Activated T-helper 9 cell treated with anti-CD3 and anti-CD28 coated beads, Interleukin-2, amount 50 U/mL, for 16 hours (primary cell): Measurements from ENCODE around the gene WHAMM.
"Not testable (repeated sequence)": the region's sequence is repeated elsewhere in the genome, so short reads cannot be mapped to it uniquely, and the experiment has no call there.

ENCODE experiments used
- DNase-seq: peaks from one replicate; pipeline ENCODE4 v3.0.0-alpha.2; 2020; ENCODE audit warnings: low read depth

Gene WHAMM

DNA sequence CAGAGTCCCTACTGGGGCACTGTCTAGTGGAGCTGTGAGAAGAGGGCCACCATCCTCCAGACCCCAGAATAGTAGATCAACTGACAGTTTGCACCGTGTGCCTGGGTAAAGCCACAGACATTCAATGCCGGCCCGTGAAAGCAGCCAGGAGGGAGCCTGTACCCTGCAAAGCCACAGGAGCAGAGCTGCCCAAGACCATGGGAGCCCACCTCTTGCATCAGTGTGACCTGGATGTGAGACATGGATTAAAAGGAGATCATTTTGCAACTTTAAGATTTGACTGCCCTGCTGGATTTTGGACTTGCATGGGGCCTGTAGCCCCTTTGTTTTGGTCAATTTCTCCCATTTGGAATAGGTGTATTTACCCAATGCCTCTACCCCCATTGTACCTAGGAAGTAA is 56.6 kb downstream of the WHAMM start:
- not testable (repeated sequence) for DNase-seq

DNA sequence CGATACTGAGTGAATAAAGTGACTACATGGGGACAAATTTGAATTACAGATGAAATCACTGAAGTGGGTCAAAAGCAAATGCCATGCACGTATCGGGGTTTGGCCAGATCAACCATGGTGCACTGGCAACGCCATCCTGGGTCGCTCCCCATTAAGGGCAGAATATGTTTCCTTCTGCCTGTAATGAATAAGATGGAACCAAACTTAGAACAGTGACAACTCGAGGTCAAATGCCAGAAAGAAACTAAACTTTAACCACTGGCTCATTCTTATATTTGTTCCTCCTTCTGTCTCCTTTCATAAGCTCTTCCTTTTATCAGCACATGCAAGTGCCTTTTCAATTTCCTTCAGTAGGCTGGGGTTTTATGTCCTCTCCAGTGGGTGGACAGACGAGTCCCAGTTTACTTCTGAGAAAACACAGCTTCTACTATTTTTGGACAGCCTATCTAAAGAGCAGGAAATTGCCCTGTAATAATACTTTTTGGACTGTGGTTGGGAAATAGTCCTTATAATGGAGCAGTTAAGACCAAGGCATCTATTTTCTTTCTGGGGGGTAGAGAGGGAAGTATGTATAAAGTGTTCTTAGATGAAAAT is 61.4 kb downstream of the WHAMM start:
- DNase-seq: no peak

GRCh38 chr15:82871358-82871757 is 61.9 kb downstream of the WHAMM start:
- no peak for DNase-seq

GRCh38 chr15:82871832-82872484 is 62.5 kb downstream of the WHAMM start:
- no peak for DNase-seq

- DNase-seq: no peak
These were observed 63.7 kb downstream of the WHAMM start for GRCh38 chr15:82873000-82873680.

DNA sequence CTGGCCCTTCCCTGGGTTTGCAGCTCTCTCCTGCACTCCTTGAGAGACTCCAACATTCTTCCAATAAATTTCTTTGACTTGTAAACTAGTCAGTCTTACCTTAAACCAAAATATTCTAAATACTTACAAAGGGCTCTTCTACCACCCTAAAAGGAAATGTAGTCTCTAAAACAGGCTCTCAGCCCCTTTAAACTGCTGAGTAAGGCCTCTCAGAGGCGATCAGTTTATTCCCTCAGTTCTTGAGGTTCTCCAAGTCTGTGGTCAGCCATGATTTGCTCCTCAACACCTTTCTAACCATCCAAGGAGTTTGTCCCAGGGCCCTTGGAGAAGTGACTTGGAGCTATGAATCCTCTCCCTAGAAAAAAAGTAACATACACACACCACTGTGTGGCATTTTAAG is 64.8 kb downstream of the WHAMM start:
- no peak for DNase-seq

GRCh38 chr15:82874961-82875360 is 65.5 kb downstream of the WHAMM start:
- no peak for DNase-seq

DNA sequence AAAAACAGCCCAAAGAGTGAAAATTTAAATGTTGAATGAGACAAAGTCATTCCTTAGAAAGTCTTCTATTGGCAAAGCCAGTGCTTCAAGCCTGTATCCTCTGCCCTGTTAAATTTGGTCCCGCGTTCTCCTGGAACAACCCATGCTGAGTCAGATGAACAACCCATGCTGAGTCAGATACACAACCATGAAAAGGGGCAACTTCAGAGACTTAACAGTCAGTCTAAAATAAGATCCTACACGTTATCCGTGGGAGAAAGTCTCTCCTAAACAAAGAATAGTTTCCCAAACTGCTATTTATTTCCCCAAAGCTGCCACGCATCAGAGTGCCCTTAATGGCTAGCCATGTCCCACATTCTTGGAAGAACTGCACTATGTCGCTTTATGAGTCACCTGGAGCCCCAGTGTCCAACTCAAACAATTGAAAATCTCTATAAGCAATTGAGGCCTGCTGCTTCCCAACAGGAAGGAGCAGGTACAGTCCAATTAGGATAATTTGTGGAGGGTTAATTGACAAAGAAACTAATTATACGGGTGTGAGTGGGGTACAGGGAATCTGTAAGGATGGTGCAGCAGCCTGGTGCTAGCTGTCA is 66.1 kb downstream of the WHAMM start:
- no peak for DNase-seq

DNA sequence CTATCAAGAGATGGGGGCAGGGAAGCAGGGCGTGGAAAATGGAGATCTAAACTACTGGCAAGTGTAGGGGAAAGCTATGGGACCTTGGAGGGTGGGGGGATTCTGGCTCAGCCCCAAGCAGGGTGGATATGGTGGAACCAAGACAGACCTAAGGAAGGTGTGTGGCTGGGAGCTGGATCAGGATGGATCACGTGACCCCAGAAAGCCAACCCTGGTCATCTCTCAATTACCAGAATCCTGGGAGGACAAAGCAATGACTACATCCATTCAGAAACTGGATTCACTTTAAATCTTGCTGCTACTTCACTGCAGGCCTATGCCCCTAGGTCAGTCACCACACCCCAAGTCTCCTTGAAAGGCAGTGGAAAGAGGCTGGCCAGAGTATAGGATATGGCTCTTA is 68.4 kb downstream of the WHAMM start:
- DNase-seq: no peak

DNA sequence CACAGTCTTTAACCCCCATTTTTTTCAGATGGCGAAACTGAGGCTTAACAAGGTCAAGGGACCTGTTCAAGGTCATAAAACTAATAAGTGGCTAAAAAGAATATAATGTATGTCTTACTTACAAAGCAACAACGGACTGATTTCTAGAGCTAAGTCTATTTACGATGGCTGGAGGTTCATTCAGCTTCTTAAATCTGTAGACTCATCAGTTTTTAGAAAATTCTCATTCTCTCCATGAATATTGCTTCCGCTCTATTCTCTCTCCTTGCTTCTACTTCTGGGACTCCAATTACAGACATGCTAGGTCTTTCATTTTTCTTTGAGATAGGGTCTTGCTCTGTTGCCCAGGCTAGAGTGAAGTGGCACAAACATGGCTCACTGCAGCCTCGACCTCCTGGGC is 68.9 kb downstream of the WHAMM start:
- no peak for DNase-seq

GRCh38 chr15:82880704-82881103 is 71.3 kb downstream of the WHAMM start:
- DNase-seq: no peak

DNA sequence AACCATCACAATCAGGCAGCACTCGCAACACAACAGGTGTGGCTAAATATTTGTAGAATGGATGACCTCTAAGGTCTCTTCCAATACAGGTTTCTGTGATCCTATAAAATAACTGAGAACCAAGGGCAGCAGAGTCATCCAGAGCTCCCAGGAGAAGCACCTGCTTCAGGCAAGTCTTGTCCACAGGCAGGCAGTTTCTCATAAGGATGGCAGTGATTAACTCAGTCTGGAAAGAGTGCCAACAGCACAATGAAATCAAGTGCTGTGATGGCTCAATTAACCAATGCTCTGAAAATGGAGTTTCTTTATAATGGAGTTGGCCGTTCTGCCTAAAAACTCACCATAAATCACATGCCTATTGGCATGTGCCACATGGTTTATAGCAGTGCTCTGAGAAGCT is 72.3 kb downstream of the WHAMM start:
- no peak for DNase-seq

GRCh38 chr15:82882273-82882928 is 73.0 kb downstream of the WHAMM start:
- DNase-seq: no peak
